ENCODE data around the gene ACTG1. TPM values are rescaled to one million over a fixed set of nuclear protein-coding genes. Genes with fewer than 3 reads are reported as not detected.
A peak's percentile ranks its signal among the peaks of the same experiment; 100 is the strongest.

ACTG1 gene
- total and polyA plus RNA-seq, 2 of the 13 experiments (the other 11 are each of a cell fraction or from before 2014, with no cell fraction given), result 973 to 1,138 TPM

DNA sequence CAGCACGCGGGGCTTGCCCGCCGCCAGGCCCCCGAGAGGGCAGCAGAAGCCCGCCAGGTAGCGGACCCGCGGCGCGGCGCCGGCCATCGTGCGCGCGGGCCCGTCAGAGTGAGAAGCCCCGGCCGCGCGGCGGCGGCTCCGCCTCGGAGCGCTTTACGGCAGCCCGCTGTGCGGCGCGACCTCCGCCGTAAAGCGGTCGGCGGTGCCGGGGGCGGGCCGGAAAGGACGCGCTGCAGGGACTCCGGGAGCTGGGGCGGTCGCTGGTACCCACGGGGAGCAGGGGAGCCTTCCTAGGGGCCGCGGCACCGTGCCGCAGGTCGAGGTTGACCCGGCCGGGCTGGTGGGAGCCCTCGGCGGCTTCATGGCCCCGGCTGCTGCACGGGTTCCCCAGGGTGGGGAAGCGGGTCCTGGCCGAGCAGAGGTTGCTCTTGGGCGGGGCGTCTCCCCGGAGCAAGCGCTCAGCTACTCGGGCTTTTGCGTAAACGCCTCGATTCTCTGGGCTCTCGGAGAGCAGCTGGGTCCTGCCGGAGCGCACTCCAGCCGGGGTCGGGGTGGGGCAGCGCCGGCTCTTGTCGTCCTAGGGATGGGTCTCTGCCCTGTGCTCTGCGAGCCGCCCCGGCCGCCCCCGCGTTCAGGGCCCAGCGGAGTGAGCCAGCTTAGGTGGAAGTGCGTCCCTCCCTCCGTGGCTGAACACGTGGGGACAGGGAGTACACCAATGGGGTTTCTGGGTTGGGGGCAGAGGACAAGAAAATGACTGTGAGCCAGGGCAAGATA lies 39.8 kb upstream of the ACTG1 start, which contains the start of gene FAAP100 (continued):
- TF ChIP-seq NFATC3 (CRISPR knock-in tag; IDR thresholded peaks at IDR 0.05) (peak; percentile 90), ZNF33A (CRISPR knock-in tag; IDR thresholded peaks at IDR 0.05; ENCODE audit: borderline replicate concordance) (no peak), ZNF761 (CRISPR knock-in tag; conservative IDR thresholded peaks at IDR 0.05) (peak; percentile 47; the same call in 1 of the 2 replicates), ZNF280D (CRISPR knock-in tag; IDR thresholded peaks at IDR 0.05) (no peak), MLXIP (CRISPR knock-in tag; IDR thresholded peaks at IDR 0.05; ENCODE audit: borderline replicate concordance) (peak; percentile 62; the same call in 1 of the 2 replicates), ZNF546 (CRISPR knock-in tag; conservative IDR thresholded peaks at IDR 0.05) (peak; percentile 93; the same call in 1 of the 2 replicates), EHMT2 (IDR thresholded peaks at IDR 0.05; ENCODE audit: borderline replicate concordance, low read depth, low read length) (no peak), KLF12 (CRISPR knock-in tag; IDR thresholded peaks at IDR 0.05; ENCODE audit: borderline replicate concordance) (peak; percentile 97), PTBP1 (IDR thresholded peaks at IDR 0.05; ENCODE audit: low read depth, low read length, poor library complexity, severe bottlenecking) (no peak), ZNF296 (CRISPR knock-in tag; conservative IDR thresholded peaks at IDR 0.05) (0 out of 2 replicates have a peak, but pooled peaks have one; percentile 57), BHLHE40 (IDR thresholded peaks at IDR 0.05; ENCODE audit: low read length) (no peak), ZNF788 (CRISPR knock-in tag; IDR thresholded peaks at IDR 0.05; ENCODE audit: borderline replicate concordance) (peak; percentile 72; the same call in 1 of the 2 replicates), ARNTL (CRISPR knock-in tag; IDR thresholded peaks at IDR 0.05) (no peak), ZKSCAN8 (CRISPR knock-in tag; IDR thresholded peaks at IDR 0.05; ENCODE audit: borderline replicate concordance) (no peak), SMAD9 (CRISPR knock-in tag; IDR thresholded peaks at IDR 0.05) (no peak), KAT2B (IDR thresholded peaks at IDR 0.05; ENCODE audit: borderline replicate concordance, low read depth, low read length) (no peak), SP2 (CRISPR knock-in tag; IDR thresholded peaks at IDR 0.05) (peak; percentile 38; the same call in 1 of the 2 replicates), POGZ (CRISPR knock-in tag; IDR thresholded peaks at IDR 0.05) (peak; percentile 54; the same call in 1 of the 2 replicates), ZNF660 (CRISPR knock-in tag; IDR thresholded peaks at IDR 0.05; ENCODE audit: borderline replicate concordance, low read depth) (no peak), ZNF773 (CRISPR knock-in tag; IDR thresholded peaks at IDR 0.05; ENCODE audit: borderline replicate concordance) (peak; percentile 74; the same call in 1 of the 2 replicates)
- TF ChIP-seq, protein P1, sequence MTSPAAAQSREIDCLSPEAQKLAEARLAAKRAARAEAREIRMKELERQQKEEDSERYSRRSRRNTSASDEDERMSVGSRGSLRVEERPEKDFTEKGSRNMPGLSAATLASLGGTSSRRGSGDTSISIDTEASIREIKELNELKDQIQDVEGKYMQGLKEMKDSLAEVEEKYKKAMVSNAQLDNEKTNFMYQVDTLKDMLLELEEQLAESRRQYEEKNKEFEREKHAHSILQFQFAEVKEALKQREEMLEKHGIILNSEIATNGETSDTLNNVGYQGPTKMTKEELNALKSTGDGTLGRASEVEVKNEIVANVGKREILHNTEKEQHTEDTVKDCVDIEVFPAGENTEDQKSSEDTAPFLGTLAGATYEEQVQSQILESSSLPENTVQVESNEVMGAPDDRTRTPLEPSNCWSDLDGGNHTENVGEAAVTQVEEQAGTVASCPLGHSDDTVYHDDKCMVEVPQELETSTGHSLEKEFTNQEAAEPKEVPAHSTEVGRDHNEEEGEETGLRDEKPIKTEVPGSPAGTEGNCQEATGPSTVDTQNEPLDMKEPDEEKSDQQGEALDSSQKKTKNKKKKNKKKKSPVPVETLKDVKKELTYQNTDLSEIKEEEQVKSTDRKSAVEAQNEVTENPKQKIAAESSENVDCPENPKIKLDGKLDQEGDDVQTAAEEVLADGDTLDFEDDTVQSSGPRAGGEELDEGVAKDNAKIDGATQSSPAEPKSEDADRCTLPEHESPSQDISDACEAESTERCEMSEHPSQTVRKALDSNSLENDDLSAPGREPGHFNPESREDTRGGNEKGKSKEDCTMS (CRISPR knock-in tag; conservative IDR thresholded peaks at IDR 0.05), result no peak
